Measurements from ENCODE around the gene NAA11.

Gene NAA11

GRCh38 chr4:79325436-79325835 is 425 bp downstream of the NAA11 start:
- no peak overlapping the region for H3K27ac Mint-ChIP-seq
- no peaks in the 10 kb centered on the region for H3K9me3 Mint-ChIP-seq
- H3K27me3 Mint-ChIP-seq (ENCODE audit: low read depth): peaks cover 4% of the 10 kb centered on the region
- TF ChIP-seq CTCF (IDR thresholded peaks at IDR 0.05; ENCODE audit: unreplicated experiment in 3 of 3): no peak
- no peaks in the 10 kb centered on the region for H3K4me1 Mint-ChIP-seq
- H3K36me3 Mint-ChIP-seq (ENCODE audit: low read depth): no peaks in the 10 kb centered on the region
- no peak overlapping the region for H3K4me3 Mint-ChIP-seq

GRCh38 chr4:79319975-79320374 is 5.9 kb downstream of the NAA11 start:
- Mint-ChIP-seq H3K27ac (no peak overlapping the region), H3K36me3 (ENCODE audit: low read depth) (no peaks in the 10 kb centered on the region), H3K27me3 (ENCODE audit: low read depth) (no peaks in the 10 kb centered on the region), H3K4me1 (peaks cover 4% of the 10 kb centered on the region), H3K9me3 (no peaks in the 10 kb centered on the region), H3K4me3 (no peak overlapping the region)
- TF ChIP-seq CTCF (IDR thresholded peaks at IDR 0.05; ENCODE audit: unreplicated experiment in 3 of 3): no peak

- TF ChIP-seq CTCF (IDR thresholded peaks at IDR 0.05; ENCODE audit: unreplicated experiment in 3 of 3): no peak
- no peak overlapping the region for H3K4me3 Mint-ChIP-seq
- H3K27me3 Mint-ChIP-seq (ENCODE audit: low read depth): no peaks in the 10 kb centered on the region
- H3K9me3 Mint-ChIP-seq: no peaks in the 10 kb centered on the region
- H3K36me3 Mint-ChIP-seq (ENCODE audit: low read depth): no peaks in the 10 kb centered on the region
- no peak overlapping the region for H3K27ac Mint-ChIP-seq
- peaks cover 4% of the 10 kb centered on the region for H3K4me1 Mint-ChIP-seq
Observed at GRCh38 chr4:79317711-79318110, 8.2 kb downstream of the NAA11 start.

GRCh38 chr4:79315891-79316290 is 10.0 kb downstream of the NAA11 start:
- no peak for TF ChIP-seq CTCF (IDR thresholded peaks at IDR 0.05; ENCODE audit: unreplicated experiment in 3 of 3)
- Mint-ChIP-seq H3K27me3 (ENCODE audit: low read depth) (no peaks in the 10 kb centered on the region), H3K4me1 (peaks cover 4% of the 10 kb centered on the region), H3K36me3 (ENCODE audit: low read depth) (no peaks in the 10 kb centered on the region), H3K27ac (no peak overlapping the region), H3K4me3 (no peak overlapping the region), H3K9me3 (no peaks in the 10 kb centered on the region)

- H3K36me3 Mint-ChIP-seq (ENCODE audit: low read depth): no peaks in the 10 kb centered on the region
- no peak overlapping the region for H3K4me3 Mint-ChIP-seq
- no peaks in the 10 kb centered on the region for H3K27me3 Mint-ChIP-seq (ENCODE audit: low read depth)
- H3K27ac Mint-ChIP-seq: no peak overlapping the region
- TF ChIP-seq CTCF (IDR thresholded peaks at IDR 0.05; ENCODE audit: unreplicated experiment in 3 of 3): no peak
- peaks cover 15% of the 10 kb centered on the region for H3K4me1 Mint-ChIP-seq
- no peaks in the 10 kb centered on the region for H3K9me3 Mint-ChIP-seq
Observed at GRCh38 chr4:79311279-79311678, 14.6 kb downstream of the NAA11 start.

- peaks cover 10% of the 10 kb centered on the region for H3K4me1 Mint-ChIP-seq
- H3K27ac Mint-ChIP-seq: no peak overlapping the region
- H3K9me3 Mint-ChIP-seq: no peaks in the 10 kb centered on the region
- no peaks in the 10 kb centered on the region for H3K27me3 Mint-ChIP-seq (ENCODE audit: low read depth)
- TF ChIP-seq CTCF (IDR thresholded peaks at IDR 0.05; ENCODE audit: unreplicated experiment in 3 of 3): no peak
- no peaks in the 10 kb centered on the region for H3K36me3 Mint-ChIP-seq (ENCODE audit: low read depth)
- H3K4me3 Mint-ChIP-seq: no peak overlapping the region
Observed at GRCh38 chr4:79308971-79309370, 16.9 kb downstream of the NAA11 start.

Measured in nephron (organoid).